Endothelial cell of umbilical vein (primary cell): ENCODE data around the gene AP4S1.

ENCODE experiments used
- EZH2 ChIP-seq: IDR thresholded peaks from 2 replicates; pipeline ENCODE4 v1.6.1; 2012; ENCODE audit warnings: borderline replicate concordance, low read depth, mild to moderate bottlenecking, moderate library complexity, low read length, inconsistent platforms; ENCODE audit not compliant: severe bottlenecking
- GATA2 ChIP-seq: IDR thresholded peaks from 2 replicates; pipeline ENCODE4 v1.7.0; 2011; ENCODE audit warnings: low read depth, mild to moderate bottlenecking, moderate library complexity, mixed read lengths, low read length; ENCODE audit not compliant: insufficient read length, insufficient read depth
- POLR2A ChIP-seq: IDR thresholded peaks from 2 replicates; pipeline ENCODE4 v1.6.1; 2012; ENCODE audit warnings: low read depth, mild to moderate bottlenecking, control low read depth, low read length
- POLR2AphosphoS5 ChIP-seq: IDR thresholded peaks from 2 replicates; pipeline ENCODE4 v1.6.1; 2012; ENCODE audit warnings: low read depth, mild to moderate bottlenecking, control low read depth, low read length, moderate library complexity; ENCODE audit not compliant: insufficient read depth
- TF ChIP-seq, protein P1 (sequence below), 2 donors: IDR thresholded peaks; 1 replicate in 1 of 2; 2 replicates in 1 of 2; pipeline ENCODE4 v1.5.1; 2011; ENCODE audit warnings: low read length in 2 of 2, mild to moderate bottlenecking in 2 of 2, moderate library complexity in 2 of 2, control low read depth in 1 of 2, inconsistent platforms in 1 of 2, low read depth in 1 of 2; ENCODE audit not compliant: insufficient read depth in 1 of 2; ENCODE audit errors: extremely low read depth in 1 of 2

DNA sequence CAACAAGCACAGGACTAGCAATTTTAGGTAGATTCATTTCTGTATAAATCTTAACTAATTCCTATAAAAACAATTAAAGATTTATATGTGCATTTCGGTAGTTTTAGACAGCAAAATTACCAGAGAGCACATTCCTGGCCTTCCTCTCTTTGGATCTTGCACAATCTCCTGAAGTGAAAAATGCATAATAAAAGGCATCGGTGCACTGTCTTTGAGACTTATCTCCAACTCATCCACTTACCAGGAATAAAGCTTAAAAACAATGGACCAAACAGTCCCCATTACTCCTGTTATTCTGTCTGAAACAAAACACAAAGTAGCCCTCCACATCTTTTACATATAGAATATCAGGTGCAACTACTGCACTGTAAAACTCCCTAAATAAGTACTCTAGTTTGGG is 112.9 kb downstream of the AP4S1 start:
- TF ChIP-seq, protein P1, sequence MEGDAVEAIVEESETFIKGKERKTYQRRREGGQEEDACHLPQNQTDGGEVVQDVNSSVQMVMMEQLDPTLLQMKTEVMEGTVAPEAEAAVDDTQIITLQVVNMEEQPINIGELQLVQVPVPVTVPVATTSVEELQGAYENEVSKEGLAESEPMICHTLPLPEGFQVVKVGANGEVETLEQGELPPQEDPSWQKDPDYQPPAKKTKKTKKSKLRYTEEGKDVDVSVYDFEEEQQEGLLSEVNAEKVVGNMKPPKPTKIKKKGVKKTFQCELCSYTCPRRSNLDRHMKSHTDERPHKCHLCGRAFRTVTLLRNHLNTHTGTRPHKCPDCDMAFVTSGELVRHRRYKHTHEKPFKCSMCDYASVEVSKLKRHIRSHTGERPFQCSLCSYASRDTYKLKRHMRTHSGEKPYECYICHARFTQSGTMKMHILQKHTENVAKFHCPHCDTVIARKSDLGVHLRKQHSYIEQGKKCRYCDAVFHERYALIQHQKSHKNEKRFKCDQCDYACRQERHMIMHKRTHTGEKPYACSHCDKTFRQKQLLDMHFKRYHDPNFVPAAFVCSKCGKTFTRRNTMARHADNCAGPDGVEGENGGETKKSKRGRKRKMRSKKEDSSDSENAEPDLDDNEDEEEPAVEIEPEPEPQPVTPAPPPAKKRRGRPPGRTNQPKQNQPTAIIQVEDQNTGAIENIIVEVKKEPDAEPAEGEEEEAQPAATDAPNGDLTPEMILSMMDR (IDR thresholded peaks at IDR 0.05; ENCODE audit: extremely low read depth in 1 of 2, insufficient read depth in 1 of 2, low read depth in 1 of 2, low read length in 2 of 2) = no peak
- TF ChIP-seq POLR2A (no peak), EZH2 (no peak), GATA2 (no peak), POLR2AphosphoS5 (no peak)
